CD4-positive, alpha-beta T cell treated with Interferon alpha-2 for 1 hour (primary cell): ENCODE measurements around the gene SLC38A2.

Experiments
- DNase-seq, 2 donors: peaks; one replicate each; pipeline ENCODE4 v3.0.0-alpha.2; 2020 to 2022

Gene SLC38A2

GRCh38 chr12:46372544-46373300 lies at the start of gene SLC38A2:
TSS of gene SLC38A2 (minus strand) at chr12:46372773. CDS start at chr12:46371293, 1,480 bp downstream.
- peak; percentile 96 to 97 for DNase-seq

- no peak for DNase-seq
Observed at GRCh38 chr12:46419675-46420074, 47.1 kb upstream of the SLC38A2 start.

GRCh38 chr12:46415552-46415951 lies 43.0 kb upstream of the SLC38A2 start:
- DNase-seq = no peak

- DNase-seq = no peak
Observed at GRCh38 chr12:46414591-46415268, 42.2 kb upstream of the SLC38A2 start.

- DNase-seq = no peak
Observed at GRCh38 chr12:46413368-46413767, 40.8 kb upstream of the SLC38A2 start.

GRCh38 chr12:46412857-46413256 lies 40.3 kb upstream of the SLC38A2 start:
- no peak for DNase-seq

- DNase-seq = no peak
Observed at GRCh38 chr12:46410495-46410894, 37.9 kb upstream of the SLC38A2 start.

- DNase-seq = no peak
Observed at GRCh38 chr12:46409974-46410373, 37.4 kb upstream of the SLC38A2 start.

- DNase-seq = no peak
Observed at GRCh38 chr12:46409342-46409741, 36.8 kb upstream of the SLC38A2 start.

- DNase-seq = no peak
Observed at GRCh38 chr12:46408441-46408840, 35.9 kb upstream of the SLC38A2 start.

GRCh38 chr12:46407361-46407760 lies 34.8 kb upstream of the SLC38A2 start:
- no peak for DNase-seq

- no peak for DNase-seq
Observed at GRCh38 chr12:46406352-46407027, 33.9 kb upstream of the SLC38A2 start.

- DNase-seq = no peak
Observed at GRCh38 chr12:46404733-46405132, 32.2 kb upstream of the SLC38A2 start.

GRCh38 chr12:46404225-46404631 lies 31.7 kb upstream of the SLC38A2 start:
- no peak for DNase-seq

GRCh38 chr12:46403719-46404070 lies 31.1 kb upstream of the SLC38A2 start:
- no peak for DNase-seq

- DNase-seq = no peak
Observed at GRCh38 chr12:46402941-46403718, 30.6 kb upstream of the SLC38A2 start.

GRCh38 chr12:46402451-46402850 lies 29.9 kb upstream of the SLC38A2 start:
- no peak for DNase-seq

- no peak for DNase-seq
Observed at GRCh38 chr12:46401662-46402061, 29.1 kb upstream of the SLC38A2 start.

GRCh38 chr12:46400406-46400805 lies 27.8 kb upstream of the SLC38A2 start:
- no peak for DNase-seq

- peak in 1 of 2 donors; percentile 64 for DNase-seq
Observed at GRCh38 chr12:46399461-46400248, 27.1 kb upstream of the SLC38A2 start.

- DNase-seq = no peak
Observed at GRCh38 chr12:46396826-46397225, 24.3 kb upstream of the SLC38A2 start.

GRCh38 chr12:46395388-46395787 lies 22.8 kb upstream of the SLC38A2 start:
- DNase-seq = no peak
